Raji (cell line): Measurements from ENCODE around the gene SCAF1.

ENCODE experiments used
- POLR2A ChIP-seq: IDR thresholded peaks from 2 replicates; pipeline ENCODE4 v1.6.1; 2011; ENCODE audit warnings: low read depth, low read length, control low read depth; ENCODE audit not compliant: insufficient read depth

SCAF1 gene

DNA sequence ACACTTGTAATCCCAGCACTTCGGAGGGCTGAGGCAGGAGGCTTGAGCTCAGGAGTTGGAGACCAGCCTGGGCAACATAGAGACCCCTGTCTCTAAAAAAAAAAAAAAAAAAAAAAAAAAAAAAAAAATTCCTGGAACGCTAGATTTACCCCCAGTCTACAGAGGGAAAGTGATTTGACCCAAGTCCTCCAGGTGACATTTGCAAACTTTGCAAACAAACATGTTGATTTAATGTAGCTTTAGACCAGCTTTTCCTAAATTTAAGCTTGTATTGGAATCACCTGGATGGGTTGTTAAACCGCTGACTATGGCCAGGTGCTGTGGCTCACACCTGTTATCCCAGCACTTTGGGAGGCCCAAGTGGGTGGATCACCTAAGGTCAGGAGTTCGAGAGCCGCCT, 57.4 kb downstream of the SCAF1 start:
- TF ChIP-seq POLR2A, result no peak

DNA sequence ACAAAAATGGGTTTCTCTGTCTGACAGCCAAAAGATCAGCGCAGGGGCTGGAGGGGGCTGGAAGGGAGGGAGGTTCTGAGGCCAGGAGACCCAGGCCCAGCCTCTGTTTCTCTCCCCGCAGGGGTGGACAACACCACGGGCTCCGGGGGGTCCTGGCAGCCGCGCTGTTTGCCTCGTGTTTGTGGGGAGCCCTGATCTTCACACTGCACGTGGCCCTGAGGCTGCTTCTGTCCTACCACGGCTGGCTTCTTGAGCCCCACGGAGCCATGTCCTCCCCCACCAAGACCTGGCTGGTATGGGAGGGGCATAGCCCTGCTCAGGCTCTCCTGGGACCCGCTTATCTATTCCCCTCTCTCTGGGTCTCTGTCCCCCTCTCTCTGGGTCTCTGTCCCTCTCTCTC, 58.6 kb downstream of the SCAF1 start:
- no peak for TF ChIP-seq POLR2A

DNA sequence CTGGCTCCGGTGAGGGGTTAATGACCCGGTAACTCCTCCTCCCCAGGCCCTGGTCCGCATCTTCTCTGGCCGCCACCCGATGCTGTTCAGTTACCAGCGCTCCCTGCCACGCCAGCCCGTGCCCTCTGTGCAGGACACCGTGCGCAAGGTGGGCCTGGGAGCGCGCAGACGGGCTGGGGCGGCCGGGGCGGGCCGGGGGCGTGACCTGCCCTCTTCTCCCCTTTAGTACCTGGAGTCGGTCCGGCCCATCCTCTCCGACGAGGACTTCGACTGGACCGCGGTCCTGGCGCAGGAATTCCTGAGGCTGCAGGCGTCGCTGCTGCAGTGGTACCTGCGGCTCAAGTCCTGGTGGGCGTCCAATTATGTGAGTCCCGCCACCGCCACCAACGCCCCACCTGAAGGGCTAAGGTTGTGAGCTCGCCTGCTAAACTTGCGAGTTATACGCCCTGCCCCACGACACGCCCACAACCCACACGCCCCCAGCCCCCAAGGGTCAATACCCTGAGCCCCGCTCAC, 59.3 kb downstream of the SCAF1 start:
- TF ChIP-seq POLR2A, result no peak

DNA sequence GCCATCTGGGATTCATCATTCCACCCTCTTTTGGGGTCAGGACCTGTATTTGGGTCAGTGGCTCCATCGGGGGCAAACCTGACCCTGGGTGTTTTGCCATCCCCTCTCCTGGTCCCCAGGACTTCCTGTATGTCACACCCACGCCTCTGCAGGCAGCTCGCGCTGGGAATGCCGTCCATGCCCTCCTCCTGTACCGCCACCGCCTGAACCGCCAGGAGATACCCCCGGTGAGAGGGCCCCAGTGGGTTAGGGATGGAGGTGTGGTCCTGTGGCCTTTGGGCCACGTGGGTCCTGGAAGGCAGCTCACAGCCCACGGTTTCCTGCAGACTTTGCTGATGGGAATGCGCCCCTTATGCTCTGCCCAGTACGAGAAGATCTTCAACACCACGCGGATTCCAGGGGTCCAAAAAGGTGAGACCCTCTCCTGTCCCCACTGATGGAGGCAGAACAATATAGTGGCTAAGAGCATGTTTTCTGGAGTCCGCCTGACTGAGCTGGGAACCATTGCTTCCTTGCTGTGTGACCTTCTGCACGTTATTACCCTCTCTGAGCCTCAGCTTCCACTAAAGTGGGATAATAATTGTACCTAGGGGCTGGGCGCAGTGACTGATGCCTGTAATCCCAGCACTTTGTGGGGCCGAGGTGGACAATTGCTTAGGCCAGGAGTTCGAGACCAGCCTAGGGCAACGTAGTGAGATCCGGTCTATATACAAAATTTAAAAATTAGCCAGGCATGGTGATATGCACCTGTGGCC, 63.1 kb downstream of the SCAF1 start:
- TF ChIP-seq POLR2A, result no peak

DNA sequence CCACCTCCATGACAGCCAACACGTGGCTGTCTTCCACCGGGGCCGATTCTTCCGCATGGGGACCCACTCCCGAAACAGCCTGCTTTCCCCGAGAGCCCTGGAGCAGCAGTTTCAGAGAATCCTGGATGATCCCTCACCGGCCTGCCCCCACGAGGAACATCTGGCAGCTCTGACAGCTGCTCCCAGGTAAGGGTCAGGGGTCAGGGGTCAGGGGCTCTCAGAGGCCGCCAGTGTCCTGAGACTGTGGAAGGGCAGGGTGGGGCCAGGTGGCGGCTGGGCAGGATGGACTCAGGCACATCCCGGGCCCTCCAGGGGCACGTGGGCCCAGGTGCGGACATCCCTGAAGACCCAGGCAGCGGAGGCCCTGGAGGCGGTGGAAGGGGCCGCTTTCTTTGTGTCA, 63.9 kb downstream of the SCAF1 start:
- TF ChIP-seq POLR2A, result no peak
